Right cardiac atrium (tissue), 5 donors: ENCODE measurements around the gene TMEM11. TPM values are rescaled to one million over a fixed set of nuclear protein-coding genes. Genes with fewer than 3 reads are reported as not detected.
"Not testable (repeated sequence)": the region's sequence is repeated elsewhere in the genome, so short reads cannot be mapped to it uniquely, and the experiment has no call there.

Experiments
- ATAC-seq, 2 donors: fragments of 200-7000 bp; cut with Tn5 transposase; one replicate each; pipeline versions ENCODE4 v1.8.0 to v1.9.1; 2020; ENCODE audit warnings: moderate library complexity in 2 of 2, mild to moderate bottlenecking in 1 of 2
- DNase-seq, 3 donors: peaks; one replicate each; pipeline ENCODE4 v3.0.0-alpha.2; 2020
- H3K27ac ChIP-seq: one replicate; pipeline ENCODE4 v1.5.1; 2013; ENCODE audit warnings: mild to moderate bottlenecking, low read length, control low read depth, moderate library complexity
- H3K27me3 ChIP-seq: one replicate; pipeline ENCODE4 v1.6.1; 2013; ENCODE audit not compliant: control insufficient read depth, insufficient read depth
- H3K4me1 ChIP-seq: one replicate; pipeline ENCODE4 v1.6.1; 2013; ENCODE audit warnings: low read length; ENCODE audit not compliant: control insufficient read depth, insufficient read depth
- H3K4me3 ChIP-seq: one replicate; pipeline ENCODE4 v1.5.1; 2013; ENCODE audit warnings: low read length, control low read depth
- H3K9me3 ChIP-seq: one replicate; pipeline ENCODE4 v1.6.1; 2013; ENCODE audit warnings: low read length; ENCODE audit not compliant: control insufficient read depth
- WGBS: extraction: QIAGEN DNeasy Blood & Tissue Kit; methylation state at CpG from one replicate; pipeline ENCODE4 v1.1.7; 2013; 5-methylcytosine and 5-hydroxymethylcytosine counted together
- intact Hi-C, 4 donors: fragments of 100-400 bp; cut with DNase I; formaldehyde crosslinking; loops; one replicate each; pipeline versions ENCODE4 v1.11.0 to v1.14.0; 2022 to 2023
- polyA plus RNA-seq: library from polyadenylated mRNA; stranded (reverse); fragments of 200-250 nt; gene quantifications from one replicate; pipeline ENCODE4 v1.2.3, GENCODE V29; 2013
- total RNA-seq, 4 donors: library from RNA; stranded (reverse); fragmentation: NEBNext Ultra II Directional; extraction: Animal tissue kit (Norgen Biotek cat#: 25700); gene quantifications; one replicate each; pipeline ENCODE4 v1.2.1, GENCODE V29; 2021
- donor health status: healthy with polysubstance abuse.
- donor health status: DM: no; HTN: yes; CAD: no.
- donor health status: DM: no; HTN: no; CAD: no.
- donor health status: DM: no; HTN: yes; CAD: no; lungs with severe emphysema.
- donor health status: DM: yes; HTN: yes; CAD: no.

The TMEM11 gene
- total and polyA plus RNA-seq, 5 donors: 26.2 to 46.2 (median 28.1) TPM

GRCh38 chr17:21227277-21227676 lies 13.3 kb upstream of the TMEM11 start:
- intact Hi-C loops, H3K9me3 ChIP-seq, H3K4me3 ChIP-seq, ATAC-seq, DNase-seq, H3K27me3 ChIP-seq, H3K27ac ChIP-seq, H3K4me1 ChIP-seq: not testable (repeated sequence)
- 84% methylated on average over 11 of the region's 11 CpGs for WGBS

- intact Hi-C loops: no loop called here
- no peak for DNase-seq
- no peak for ATAC-seq
- H3K9me3 ChIP-seq: no peaks in the 10 kb centered on the region
- H3K4me1 ChIP-seq: no peaks in the 10 kb centered on the region
- H3K4me3 ChIP-seq: no peak overlapping the region
- no peak overlapping the region for H3K27ac ChIP-seq
- no peaks in the 10 kb centered on the region for H3K27me3 ChIP-seq
- 95% methylated on average over 6 of the region's 6 CpGs for WGBS
Measured at GRCh38 chr17:21223086-21223485, 9.1 kb upstream of the TMEM11 start.

- Histone ChIP-seq H3K27ac (no peak overlapping the region), H3K27me3 (no peaks in the 10 kb centered on the region), H3K4me3 (no peak overlapping the region), H3K9me3 (no peaks in the 10 kb centered on the region), H3K4me1 (peaks cover 2% of the 10 kb centered on the region)
- DNase-seq: no peak
- intact Hi-C loops: loop anchor here in 2 of 4 donors (10.0 kb wide), 1 partner anchor 94 kb away; the partner anchor contains the start of gene DHRS7B (in 2 of the 2)
- ATAC-seq: no peak
- WGBS: 84% methylated on average over 3 of the region's 3 CpGs
Measured at GRCh38 chr17:21218831-21219380, 4.9 kb upstream of the TMEM11 start.

GRCh38 chr17:21218101-21218500 lies 4.1 kb upstream of the TMEM11 start:
- 70% methylated on average over 3 of the region's 3 CpGs for WGBS
- Histone ChIP-seq H3K4me1 (peaks cover 2% of the 10 kb centered on the region), H3K4me3 (no peak overlapping the region), H3K27ac (no peak overlapping the region), H3K27me3 (no peaks in the 10 kb centered on the region), H3K9me3 (no peaks in the 10 kb centered on the region)
- DNase-seq: no peak
- ATAC-seq: no peak
- intact Hi-C loops: loop anchor here in 2 of 4 donors (10.0 kb wide), 1 partner anchor 93 kb away; the partner anchor contains the start of gene DHRS7B (in 2 of the 2)

- Histone ChIP-seq H3K9me3 (no peaks in the 10 kb centered on the region), H3K27ac (no peak overlapping the region), H3K27me3 (no peaks in the 10 kb centered on the region), H3K4me1 (peaks cover 2% of the 10 kb centered on the region), H3K4me3 (no peak overlapping the region)
- intact Hi-C loops: loop anchor here in 2 of 4 donors (10.0 kb wide), 1 partner anchor 93 kb away; the partner anchor contains the start of gene DHRS7B (in 2 of the 2)
- WGBS: 90% methylated on average over 1 of the region's 1 CpG
- ATAC-seq (no peak), DNase-seq (no peak)
Measured at GRCh38 chr17:21217346-21217745, 3.4 kb upstream of the TMEM11 start.

GRCh38 chr17:21215935-21216334 lies 2.0 kb upstream of the TMEM11 start:
- no peak overlapping the region for H3K4me3 ChIP-seq

GRCh38 chr17:21214777-21215541 lies 998 bp upstream of the TMEM11 start:
- Histone ChIP-seq H3K4me3 (peak overlapping the region; percentile 47), H3K27me3 (no peaks in the 10 kb centered on the region), H3K4me1 (peaks cover 12% of the 10 kb centered on the region), H3K27ac (peak overlapping the region; percentile 93), H3K9me3 (no peaks in the 10 kb centered on the region)
- DNase-seq: no peak
- WGBS: 12% methylated on average over 23 of the region's 23 CpGs
- intact Hi-C loops: loop anchor here in 3 of 4 donors (5.0 to 10.0 kb wide), 2 partner anchors 88 to 90 kb away; partner anchors contain the start of gene DHRS7B (in 3 of the 3)
- peak; percentile 0 to 1 for ATAC-seq

More at GRCh38 chr17:21215935-21216334, 2.0 kb upstream of the TMEM11 start:
- ATAC-seq (no peak), DNase-seq (no peak)
- H3K9me3 ChIP-seq: no peaks in the 10 kb centered on the region
- no peaks in the 10 kb centered on the region for H3K27me3 ChIP-seq
- H3K4me1 ChIP-seq: peaks cover 8% of the 10 kb centered on the region
- WGBS: 89% methylated on average over 6 of the region's 6 CpGs
- H3K27ac ChIP-seq: no peak overlapping the region
- intact Hi-C loops: loop anchor here in 2 of 4 donors (10.0 kb wide), 1 partner anchor 91 kb away; the partner anchor contains the start of gene DHRS7B (in 2 of the 2)

- ATAC-seq (peak; percentile 28 to 63), DNase-seq (peak in 2 of 3 donors; percentile 58 to 76)
- Histone ChIP-seq H3K4me3 (peak overlapping the region; percentile 85), H3K9me3 (no peaks in the 10 kb centered on the region), H3K4me1 (peaks cover 12% of the 10 kb centered on the region), H3K27me3 (no peaks in the 10 kb centered on the region), H3K27ac (peak overlapping the region; percentile 90)
- 0% methylated on average over 35 of the region's 35 CpGs for WGBS
- intact Hi-C loops: loop anchor here in 3 of 4 donors (5.0 to 10.0 kb wide), 2 partner anchors 86 to 89 kb away; partner anchors contain the start of gene DHRS7B (in 3 of the 3)
Measured at GRCh38 chr17:21213638-21214014, 335 bp downstream of the TMEM11 start.

- Histone ChIP-seq H3K9me3 (no peaks in the 10 kb centered on the region), H3K4me3 (peak overlapping the region; percentile 85), H3K4me1 (peaks cover 16% of the 10 kb centered on the region), H3K27ac (no peak overlapping the region), H3K27me3 (no peaks in the 10 kb centered on the region)
- ATAC-seq: no peak
- WGBS: 5% methylated on average over 18 of the region's 18 CpGs
- intact Hi-C loops: loop anchor here in 3 of 4 donors (5.0 to 10.0 kb wide), 2 partner anchors 86 to 88 kb away; partner anchors contain the start of gene DHRS7B (in 3 of the 3)
- DNase-seq: no peak
Measured at GRCh38 chr17:21212826-21213637, 929 bp downstream of the TMEM11 start.

GRCh38 chr17:21211825-21212479 lies 2.0 kb downstream of the TMEM11 start:
- WGBS: 73% methylated on average over 9 of the region's 9 CpGs
- no peak for DNase-seq
- Histone ChIP-seq H3K27me3 (no peaks in the 10 kb centered on the region), H3K27ac (no peak overlapping the region), H3K4me1 (peaks cover 16% of the 10 kb centered on the region), H3K4me3 (no peak overlapping the region), H3K9me3 (no peaks in the 10 kb centered on the region)
- ATAC-seq: no peak
- intact Hi-C loops: loop anchor here in 3 of 4 donors (5.0 to 10.0 kb wide), 2 partner anchors 85 to 87 kb away; partner anchors contain the start of gene DHRS7B (in 3 of the 3)
